NB4 (cell line): Measurements from ENCODE around the gene AZU1.

ENCODE experiments used
- CTCF ChIP-seq: IDR thresholded peaks from one replicate; pipeline ENCODE4 v1.5.1; 2012; ENCODE audit warnings: low read depth, low read length
- MAX ChIP-seq: IDR thresholded peaks from 2 replicates; pipeline ENCODE4 v1.6.1; 2011; ENCODE audit warnings: low read depth, low read length
- MYC ChIP-seq: IDR thresholded peaks from 2 replicates; pipeline ENCODE4 v1.6.1; 2011; ENCODE audit warnings: low read depth, low read length
- POLR2A ChIP-seq: IDR thresholded peaks from 2 replicates; pipeline ENCODE4 v1.6.1; 2011; ENCODE audit warnings: mild to moderate bottlenecking; ENCODE audit not compliant: insufficient read length; ENCODE audit errors: extremely low read depth

GRCh38 chr19:834216-834615, 6.6 kb downstream of the AZU1 start:
- TF ChIP-seq CTCF: no peak
- TF ChIP-seq POLR2A: no peak
- TF ChIP-seq MYC: no peak
- TF ChIP-seq MAX: no peak
